ENCODE measurements around the gene DGKG. TPM values are rescaled to one million over a fixed set of nuclear protein-coding genes. Genes with fewer than 3 reads are reported as not detected.

The DGKG gene
- total and polyA plus RNA-seq, 2 of the 8 experiments (the other 6 are each of a cell fraction or from before 2014, with no cell fraction given), result 0.30 to 0.48 TPM

- H3K79me2 ChIP-seq (ENCODE audit: control insufficient read depth in 1 of 2, insufficient read depth in 2 of 2, low read length in 2 of 2), result no peaks in the 10 kb centered on the region
- H3K23me2 ChIP-seq (ENCODE audit: low read depth, low read length), result peaks cover 14% of the 10 kb centered on the region
- H3K27ac ChIP-seq (ENCODE audit: low read depth, low read length), result no peak overlapping the region
- H3K23ac ChIP-seq (ENCODE audit: insufficient read length), result no peak overlapping the region
- H4K20me1 ChIP-seq (replicated peaks in 1 of 2; ENCODE audit: control insufficient read depth in 1 of 2, insufficient read depth in 2 of 2, low read length in 2 of 2), result no peaks in the 10 kb centered on the region
- ChIA-PET POLR2A (ENCODE audit: partially characterized antibody) (interaction anchor here (1.0 kb wide), 1 partner anchor 204 kb away, joined by 3 read pairs; the partner anchor contains the start of gene TBCCD1), CTCF (ENCODE audit: partially characterized antibody) (interaction anchor here (1.0 to 1.4 kb wide), 2 partner anchors 101 to 178 kb away, joined by 3 to 4 read pairs; no protein-coding TSS in a partner anchor)
- 83% methylated on average over 10 of the region's 10 CpGs; no CpG with 5 or more reads in 1 of the 2 experiments for WGBS, 2 experiments (ENCODE audit: extremely low coverage in 1 of 2, insufficient coverage in 1 of 2, insufficient read length in 1 of 2, insufficient replicate concordance in 2 of 2, low coverage in 1 of 2, low lambda C conversion rate in 2 of 2, missing lambda C conversion rate in 1 of 2)
- FAIRE-seq, result no peak
- no peak overlapping the region for H4K91ac ChIP-seq (replicated peaks; ENCODE audit: insufficient read length, low read length)
- no peak overlapping the region for H2BK15ac ChIP-seq (ENCODE audit: low read length)
- H2BK120ac ChIP-seq (replicated peaks; ENCODE audit: low read depth, low read length), result no peak overlapping the region
- no peak for DNase-seq (ENCODE audit: low read depth in 1 of 2, low spot score in 2 of 2)
- no peak overlapping the region for H2BK5ac ChIP-seq (ENCODE audit: low read depth, low read length)
- no peak overlapping the region for H4K8ac ChIP-seq (ENCODE audit: extremely low read depth, insufficient read depth, low read length)
- H3K18ac ChIP-seq (ENCODE audit: extremely low read depth, low read length), result no peak overlapping the region
- no peak overlapping the region for H3K56ac ChIP-seq (replicated peaks; ENCODE audit: insufficient read length, low read depth, low read length)
- H2AFZ ChIP-seq (ENCODE audit: low read length), result no peak overlapping the region
- H4K5ac ChIP-seq (ENCODE audit: insufficient read length, low read depth, low read length), result no peak overlapping the region
- H2AK5ac ChIP-seq (ENCODE audit: low read depth, low read length), result no peak overlapping the region
- no peaks in the 10 kb centered on the region for H3K9me3 ChIP-seq (ENCODE audit: insufficient read depth in 2 of 2, low read depth in 1 of 2, low read length in 1 of 2)
- no peak overlapping the region for H2BK12ac ChIP-seq (ENCODE audit: low read depth, low read length)
- H3K79me1 ChIP-seq (ENCODE audit: low read depth, low read length), result no peaks in the 10 kb centered on the region
- H3K4ac ChIP-seq (replicated peaks; ENCODE audit: insufficient read length, low read depth, low read length), result no peak overlapping the region
- H3K4me1 ChIP-seq (replicated peaks in 1 of 4; ENCODE audit: control insufficient read depth in 3 of 4, insufficient read depth in 4 of 4, low read length in 3 of 4), result peaks cover 3 to 15% (median 8%) of the 10 kb centered on the region in 4 experiments; a peak in 6 of 7 replicates
- H3K14ac ChIP-seq (ENCODE audit: insufficient read length), result no peak overlapping the region
- no peak overlapping the region; a peak in 1 of 4 replicates for H3K4me2 ChIP-seq (ENCODE audit: insufficient read depth in 1 of 2, low read depth in 2 of 2, low read length in 2 of 2)
- H3K9ac ChIP-seq (replicated peaks in 1 of 4; ENCODE audit: extremely low read depth in 1 of 4, low read depth in 3 of 4, low read length in 3 of 4), result no peak overlapping the region
- H2BK20ac ChIP-seq (ENCODE audit: low read length), result no peak overlapping the region
- H3K36me3 ChIP-seq (ENCODE audit: control insufficient read depth in 2 of 4, insufficient read depth in 4 of 4, low read length in 3 of 4), result no peaks in the 10 kb centered on the region
- no peak overlapping the region for H3K4me3 ChIP-seq (ENCODE audit: extremely low read depth in 1 of 4, insufficient read depth in 2 of 4, low read depth in 3 of 4, low read length in 4 of 4)
- peaks cover 35 to 50% (median 43%) of the 10 kb centered on the region in 4 experiments for H3K27me3 ChIP-seq (replicated peaks in 1 of 4; ENCODE audit: control insufficient read depth in 3 of 4, extremely low read depth in 1 of 4, insufficient read depth in 3 of 4, low read length in 3 of 4)
- TF ChIP-seq POLR2A (IDR thresholded peaks at IDR 0.05; ENCODE audit: control extremely low read depth in 1 of 2, low read depth in 2 of 2, low read length in 2 of 2) (no peak), SP2 (IDR thresholded peaks at IDR 0.05; ENCODE audit: low read length) (no peak), NRF1 (IDR thresholded peaks at IDR 0.05; ENCODE audit: low read depth, low read length) (no peak), MAX (IDR thresholded peaks at IDR 0.05) (no peak), GABPA (IDR thresholded peaks at IDR 0.05; ENCODE audit: borderline replicate concordance, insufficient read depth, low read length) (no peak), RAD21 (IDR thresholded peaks at IDR 0.05 in 1 of 2, conservative IDR thresholded peaks at IDR 0.05 in 1 of 2; ENCODE audit: low read depth in 2 of 2, low read length in 2 of 2) (no peak), GTF2F1 (IDR thresholded peaks at IDR 0.05; ENCODE audit: borderline replicate concordance, low read depth, low read length) (no peak), CTBP2 (IDR thresholded peaks at IDR 0.05; ENCODE audit: borderline replicate concordance, insufficient read depth, insufficient read length, low read length) (no peak), CEBPB (IDR thresholded peaks at IDR 0.05; ENCODE audit: low read depth, low read length) (no peak), KDM5A (IDR thresholded peaks at IDR 0.05; ENCODE audit: low read length) (no peak), KDM4A (IDR thresholded peaks at IDR 0.05; ENCODE audit: low read depth, low read length, severe bottlenecking) (no peak), TAF7 (optimal IDR thresholded peaks at IDR 0.05; ENCODE audit: borderline replicate concordance, low read depth, low read length) (no peak), RBBP5 (IDR thresholded peaks at IDR 0.05; ENCODE audit: borderline replicate concordance, low read depth, low read length) (no peak), KDM1A (IDR thresholded peaks at IDR 0.05; ENCODE audit: borderline replicate concordance, low read length) (no peak)
These were observed 954 bp upstream of the DGKG start for GRCh38 chr3:186362988-186363387.
